Heart left ventricle (tissue), 16 donors: ENCODE data around the gene TFAP2B. TPM values are rescaled to one million over a fixed set of nuclear protein-coding genes. Genes with fewer than 3 reads are reported as not detected.

ENCODE experiments used
- ATAC-seq, 4 donors: fragments of 200-7000 bp; cut with Tn5 transposase; one replicate each; pipeline ENCODE4 v1.9.1; 2020 to 2022; ENCODE audit warnings: moderate library complexity in 4 of 4, mild to moderate bottlenecking in 3 of 4, moderate number of reproducible peaks in 1 of 4
- DNase-seq, 5 donors: peaks; one replicate each; pipeline ENCODE4 v3.0.0-alpha.2; 2020
- H3K27ac ChIP-seq, 12 donors: fragments of 200-600 bp; sonication (generic) in 4 of 12; one replicate each; pipeline versions ENCODE4 v1.5.0 to v1.8.0; 2016 to 2022; ENCODE audit warnings: mild to moderate bottlenecking in 2 of 12
- H3K27me3 ChIP-seq, 9 donors: fragments of 200-600 bp; sonication (generic) in 2 of 9; one replicate each; pipeline versions ENCODE4 v1.5.1 to v1.8.0; 2016 to 2022; ENCODE audit warnings: mild to moderate bottlenecking in 3 of 9
- H3K36me3 ChIP-seq, 9 donors: fragments of 200-600 bp; sonication (generic) in 2 of 9; one replicate each; pipeline versions ENCODE4 v1.5.0 to v1.8.0; 2018 to 2022; ENCODE audit warnings: mild to moderate bottlenecking in 2 of 9
- H3K4me1 ChIP-seq, 12 donors: fragments of 200-600 bp; sonication (generic) in 4 of 12; one replicate each; pipeline versions ENCODE4 v1.5.0 to v1.8.0; 2016 to 2022; ENCODE audit warnings: mild to moderate bottlenecking in 3 of 12
- H3K4me3 ChIP-seq, 12 donors: fragments of 200-600 bp; sonication (generic) in 4 of 12; one replicate each; pipeline versions ENCODE4 v1.5.0 to v1.8.0; 2017 to 2022; ENCODE audit warnings: mild to moderate bottlenecking in 9 of 12, moderate library complexity in 4 of 12
- H3K9me3 ChIP-seq, 12 donors: fragments of 200-600 bp; sonication (generic) in 4 of 12; one replicate each; pipeline versions ENCODE4 v1.5.0 to v1.8.0; 2016 to 2022; ENCODE audit warnings: mild to moderate bottlenecking in 1 of 12
- POLR2A ChIP-seq, 2 donors: fragments of 450-650 bp; IDR thresholded peaks; one replicate each; pipeline ENCODE4 v1.6.1; 2017; ENCODE audit warnings: antibody characterized with exemption in 2 of 2, mild to moderate bottlenecking in 2 of 2, moderate library complexity in 2 of 2
- WGBS, 4 donors: extraction: QIAGEN DNeasy Blood & Tissue Kit in 2 of 4; methylation state at CpG; one replicate each; pipeline versions ENCODE4 v1.1.5 to v1.1.7; 2013 to 2018; 5-methylcytosine and 5-hydroxymethylcytosine counted together
- intact Hi-C, 10 donors: fragments of 100-400 bp; cut with DNase I; formaldehyde crosslinking; loops; one replicate each; pipeline versions ENCODE4 v1.11.1 to v1.14.2; 2022
- polyA plus RNA-seq, 2 donors: library from polyadenylated mRNA; stranded (reverse); fragments of 200-250 nt; gene quantifications; one replicate each; pipeline ENCODE4 v1.2.3, GENCODE V29; 2013
- total RNA-seq, 9 donors: library from RNA; depleted of rRNA in 2 of 9; stranded (reverse); fragments of >200 nt in 2 of 9; fragmentation: NEBNext Ultra II Directional in 3 of 9; extraction: Animal tissue kit (Norgen Biotek cat#: 25700) in 3 of 9; gene quantifications; one replicate each; pipeline versions ENCODE4 v1.1.0 to v1.2.4, GENCODE V29; 2016 to 2023
- TF ChIP-seq, protein P1 (sequence below), 12 donors: fragments of 200-600 bp; sonication (generic) in 4 of 12; IDR thresholded peaks; one replicate each; pipeline versions ENCODE4 v1.5.0 to v1.8.0; 2018 to 2022; ENCODE audit warnings: antibody characterized with exemption in 12 of 12, mild to moderate bottlenecking in 5 of 12
- donor health status: ischemic (EF 13 %, LVEDD 7.1; RV severe dilation, severe dysfunction).
- donor health status: healthy with polysubstance abuse.
- donor health status: DM: no; HTN: yes; CAD: no.
- donor health status: DM: no; HTN: no; CAD: no.
- donor health status: ischemic (EF 25% LVEDD 6.9; RV normal size, moderate dysfunction).
- donor health status: ischemic (EF 25% LVEDD 5.7; RV mildly dilated, moderate dysfunction).
- donor health status: healthy.
- donor health status: DM: yes; HTN: yes; CAD: no.
- donor health status: ischemic (EF 35%, LVEDD 5.7; RV mildly dilated, moderate dysfunction).
- donor health status: nonischemic (EF 11% LVEDD 7.7; RV severe dilation, severe dysfunction).
- donor health status: DM: yes; HTN: yes; CAD: no.
- donor health status: PGD.
- donor health status: ischemic (EF 29% LVEDD 5.4; RV normal size, mild dysfunction).
- donor health status: nonischemic (EF 23%, LVEDD 6.1; RV moderate dilation, normal function).

TFAP2B gene
- total and polyA plus RNA-seq, 11 donors = not detected

DNA sequence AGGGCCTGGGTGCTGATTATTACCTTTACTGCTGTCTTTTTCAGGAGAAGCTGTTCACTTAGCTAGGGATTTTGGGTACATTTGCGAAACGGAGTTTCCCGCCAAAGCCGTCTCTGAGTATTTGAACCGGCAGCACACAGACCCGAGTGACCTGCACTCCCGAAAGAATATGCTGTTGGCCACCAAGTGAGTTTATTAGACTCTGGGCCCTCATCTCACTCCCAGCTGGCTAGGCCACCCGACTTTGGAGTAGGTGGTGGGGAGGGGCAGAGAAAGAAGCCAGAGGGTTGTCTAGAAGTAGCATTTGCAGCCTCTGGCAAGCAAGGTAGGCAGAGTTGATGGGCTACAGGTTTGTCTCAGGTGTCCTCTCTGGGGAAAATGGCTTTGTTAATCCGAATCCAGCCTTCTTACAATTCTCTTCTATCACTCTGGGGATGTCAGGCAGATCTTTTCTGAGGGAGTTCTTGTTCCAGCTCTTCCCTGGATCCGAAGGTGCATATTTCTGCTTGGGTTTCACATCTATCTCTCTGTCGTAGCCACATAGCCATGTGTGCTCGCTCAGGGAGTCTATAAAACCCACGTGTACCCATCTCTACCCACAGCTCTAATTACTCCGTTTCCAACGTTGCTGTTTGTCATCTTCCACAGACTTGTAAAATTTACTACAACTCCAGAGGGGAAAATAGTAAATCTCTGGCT is 21.6 kb downstream of the TFAP2B start:
- Histone ChIP-seq H3K27me3 (peaks cover 39 to 100% (median 83%) of the 10 kb centered on the region in 9 donors), H3K27ac (no peak overlapping the region), H3K9me3 (no peaks in the 10 kb centered on the region), H3K4me3 (no peak overlapping the region), H3K36me3 (no peaks in the 10 kb centered on the region), H3K4me1 (peaks cover 0 to 4% (median 0%) of the 10 kb centered on the region in 12 donors)
- no peak for DNase-seq
- ATAC-seq = no peak
- WGBS, 4 donors = 4 to 7% (median 5%) methylated on average over 15 of the region's 15 CpGs
- intact Hi-C loops = no loop called here
- TF ChIP-seq POLR2A (IDR thresholded peaks at IDR 0.05) = no peak
- TF ChIP-seq, protein P1, sequence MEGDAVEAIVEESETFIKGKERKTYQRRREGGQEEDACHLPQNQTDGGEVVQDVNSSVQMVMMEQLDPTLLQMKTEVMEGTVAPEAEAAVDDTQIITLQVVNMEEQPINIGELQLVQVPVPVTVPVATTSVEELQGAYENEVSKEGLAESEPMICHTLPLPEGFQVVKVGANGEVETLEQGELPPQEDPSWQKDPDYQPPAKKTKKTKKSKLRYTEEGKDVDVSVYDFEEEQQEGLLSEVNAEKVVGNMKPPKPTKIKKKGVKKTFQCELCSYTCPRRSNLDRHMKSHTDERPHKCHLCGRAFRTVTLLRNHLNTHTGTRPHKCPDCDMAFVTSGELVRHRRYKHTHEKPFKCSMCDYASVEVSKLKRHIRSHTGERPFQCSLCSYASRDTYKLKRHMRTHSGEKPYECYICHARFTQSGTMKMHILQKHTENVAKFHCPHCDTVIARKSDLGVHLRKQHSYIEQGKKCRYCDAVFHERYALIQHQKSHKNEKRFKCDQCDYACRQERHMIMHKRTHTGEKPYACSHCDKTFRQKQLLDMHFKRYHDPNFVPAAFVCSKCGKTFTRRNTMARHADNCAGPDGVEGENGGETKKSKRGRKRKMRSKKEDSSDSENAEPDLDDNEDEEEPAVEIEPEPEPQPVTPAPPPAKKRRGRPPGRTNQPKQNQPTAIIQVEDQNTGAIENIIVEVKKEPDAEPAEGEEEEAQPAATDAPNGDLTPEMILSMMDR (IDR thresholded peaks at IDR 0.05) = no peak

DNA sequence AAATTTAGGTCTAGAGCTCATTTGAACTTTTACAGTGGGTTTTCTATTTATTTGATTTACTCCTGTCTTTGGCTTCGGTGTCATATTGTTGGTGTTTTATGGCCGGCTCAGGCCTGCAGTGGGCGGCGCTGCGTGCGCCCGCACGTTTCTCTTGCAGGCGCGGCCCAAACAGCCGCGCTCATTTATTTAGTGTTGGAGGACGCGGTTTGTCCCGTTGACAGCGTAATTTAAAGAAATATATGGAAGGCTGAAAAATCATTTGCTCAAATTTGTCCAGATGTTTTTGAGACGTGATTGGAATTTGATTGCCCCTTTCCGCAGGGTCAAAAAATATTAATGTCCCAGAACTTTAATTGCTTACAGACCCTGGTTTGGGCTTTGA is 22.1 kb downstream of the TFAP2B start:
- DNase-seq = no peak
- no peak for TF ChIP-seq POLR2A (IDR thresholded peaks at IDR 0.05)
- TF ChIP-seq, protein P1 (IDR thresholded peaks at IDR 0.05) = no peak
- no peak overlapping the region for H3K27ac ChIP-seq
- H3K36me3 ChIP-seq = no peaks in the 10 kb centered on the region
- H3K4me1 ChIP-seq = peaks cover 0 to 4% (median 0%) of the 10 kb centered on the region in 12 donors
- intact Hi-C loops = no loop called here
- no peak overlapping the region for H3K4me3 ChIP-seq
- 5 to 8% (median 7%) methylated on average over 18 of the region's 18 CpGs for WGBS, 4 donors
- no peak for ATAC-seq
- no peaks in the 10 kb centered on the region for H3K9me3 ChIP-seq
- peaks cover 33 to 100% (median 87%) of the 10 kb centered on the region in 9 donors for H3K27me3 ChIP-seq

DNA sequence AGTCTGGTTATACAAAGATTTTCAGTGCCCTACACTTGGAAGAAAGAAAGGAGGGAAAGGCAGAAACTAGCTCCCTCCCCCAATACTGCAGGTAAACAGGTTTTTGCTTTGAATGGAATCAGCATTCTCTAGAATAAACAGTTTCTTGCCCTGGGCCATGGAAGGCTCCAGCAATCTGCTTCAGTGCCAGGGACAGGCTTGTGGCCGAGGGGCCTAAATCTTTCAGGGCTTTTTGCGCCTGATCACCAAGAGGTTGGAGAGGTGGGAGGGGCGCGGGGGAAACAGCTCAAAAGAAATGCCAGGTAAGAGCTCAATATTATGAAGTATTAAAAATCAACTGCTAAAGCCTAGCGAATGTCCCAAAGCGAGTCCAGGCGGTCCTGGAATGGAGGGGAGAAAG is 23.8 kb downstream of the TFAP2B start:
- no peak for TF ChIP-seq POLR2A (IDR thresholded peaks at IDR 0.05)
- TF ChIP-seq, protein P1 (IDR thresholded peaks at IDR 0.05) = no peak
- Histone ChIP-seq H3K36me3 (no peaks in the 10 kb centered on the region), H3K4me1 (peaks cover 0 to 4% (median 0%) of the 10 kb centered on the region in 12 donors), H3K4me3 (no peak overlapping the region), H3K27me3 (peaks cover 30 to 100% (median 84%) of the 10 kb centered on the region in 9 donors), H3K27ac (no peak overlapping the region), H3K9me3 (no peaks in the 10 kb centered on the region)
- ATAC-seq (no peak), DNase-seq (no peak)
- 4 to 8% (median 7%) methylated on average over 7 of the region's 7 CpGs for WGBS, 4 donors
- intact Hi-C loops = no loop called here

DNA sequence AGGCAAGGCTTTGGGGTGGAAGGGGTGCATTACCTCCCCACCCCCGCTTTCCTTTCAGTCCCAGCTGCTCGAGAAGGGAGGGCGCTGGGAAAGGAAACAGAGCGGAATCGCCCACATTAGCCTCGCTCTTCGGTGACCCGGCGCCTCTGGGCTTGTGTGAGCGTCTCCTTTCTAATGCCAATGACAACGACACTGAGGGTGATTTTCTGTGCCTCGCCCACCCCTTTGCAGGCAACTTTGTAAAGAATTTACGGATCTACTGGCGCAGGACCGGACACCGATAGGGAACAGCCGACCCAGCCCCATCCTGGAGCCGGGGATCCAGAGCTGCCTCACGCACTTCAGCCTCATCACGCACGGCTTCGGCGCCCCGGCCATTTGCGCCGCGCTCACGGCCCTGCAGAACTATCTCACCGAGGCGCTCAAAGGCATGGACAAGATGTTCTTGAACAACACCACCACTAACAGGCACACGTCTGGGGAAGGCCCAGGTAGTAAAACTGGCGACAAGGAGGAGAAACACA is 24.3 kb downstream of the TFAP2B start:
- intact Hi-C loops = no loop called here
- Histone ChIP-seq H3K4me1 (peaks cover 0 to 4% (median 0%) of the 10 kb centered on the region in 12 donors), H3K27me3 (peaks cover 30 to 100% (median 84%) of the 10 kb centered on the region in 9 donors), H3K36me3 (no peaks in the 10 kb centered on the region), H3K4me3 (no peak overlapping the region), H3K9me3 (no peaks in the 10 kb centered on the region), H3K27ac (no peak overlapping the region)
- ATAC-seq (no peak), DNase-seq (no peak)
- TF ChIP-seq POLR2A (IDR thresholded peaks at IDR 0.05) = no peak
- TF ChIP-seq, protein P1 (IDR thresholded peaks at IDR 0.05) = no peak
- WGBS, 4 donors = 2 to 6% (median 3%) methylated on average over 29 to 32 of the region's 32 CpGs
